GM12891 (cell line): Measurements from ENCODE around the gene WAC.

Experiments used
- POLR2A ChIP-seq: IDR thresholded peaks from 2 replicates; pipeline ENCODE4 v1.6.1; 2011; ENCODE audit warnings: low read depth, low read length, control low read depth
- POLR2AphosphoS5 ChIP-seq: IDR thresholded peaks from 2 replicates; pipeline ENCODE4 v1.6.1; 2011; ENCODE audit warnings: low read depth, low read length, control low read depth
- SPI1 ChIP-seq: IDR thresholded peaks from 2 replicates; pipeline ENCODE4 v1.6.1; 2011; ENCODE audit warnings: low read depth, low read length, control low read depth
- TAF1 ChIP-seq: IDR thresholded peaks from 2 replicates; pipeline ENCODE4 v1.6.1; 2011; ENCODE audit warnings: low read depth, low read length, control low read depth

GRCh38 chr10:28555358-28555757 is 22.4 kb downstream of the WAC start:
- TF ChIP-seq SPI1 (no peak), POLR2AphosphoS5 (no peak), POLR2A (no peak), TAF1 (no peak)
